GOT3 (cell line): ENCODE results near the gene GPR153.
"Not testable (repeated sequence)": the region's sequence is repeated elsewhere in the genome, so short reads cannot be mapped to it uniquely, and the experiment has no call there.

Experiments
- DNase-seq: peaks from one replicate; lab custom pipeline; 2025; ENCODE audit warnings: mixed read lengths; lab: John Stamatoyannopoulos, UW

Gene GPR153

GRCh38 chr1:6260961-6261614 is at the start of gene GPR153:
Gene GPR153, minus strand, starts transcription at chr1:6261098. Its CDS starts 6,193 bp downstream, at chr1:6254905.
- DNase-seq: no peak

GRCh38 chr1:6310116-6310848 is 49.4 kb upstream of the GPR153 start:
- DNase-seq: no peak

GRCh38 chr1:6309564-6309963 is 48.7 kb upstream of the GPR153 start:
- no peak for DNase-seq

- DNase-seq: no peak
Measured at GRCh38 chr1:6308449-6308848, 47.6 kb upstream of the GPR153 start.

GRCh38 chr1:6307682-6308081 is 46.8 kb upstream of the GPR153 start:
- DNase-seq: not testable (repeated sequence)

- no peak for DNase-seq
Measured at GRCh38 chr1:6307099-6307498, 46.2 kb upstream of the GPR153 start.

- no peak for DNase-seq
Measured at GRCh38 chr1:6303397-6304012, 42.6 kb upstream of the GPR153 start.

GRCh38 chr1:6302568-6302967 is 41.7 kb upstream of the GPR153 start:
- no peak for DNase-seq

- no peak for DNase-seq
Measured at GRCh38 chr1:6301526-6301925, 40.6 kb upstream of the GPR153 start.

GRCh38 chr1:6300342-6301048 is 39.6 kb upstream of the GPR153 start:
- DNase-seq: no peak

- DNase-seq: no peak
Measured at GRCh38 chr1:6299557-6300165, 38.8 kb upstream of the GPR153 start.

GRCh38 chr1:6298940-6299465 is 38.1 kb upstream of the GPR153 start:
- no peak for DNase-seq

GRCh38 chr1:6298530-6298929 is 37.6 kb upstream of the GPR153 start:
- DNase-seq: no peak

GRCh38 chr1:6295910-6296309 is 35.0 kb upstream of the GPR153 start:
- no peak for DNase-seq

GRCh38 chr1:6294890-6295556 is 34.1 kb upstream of the GPR153 start:
- no peak for DNase-seq

- no peak for DNase-seq
Measured at GRCh38 chr1:6294080-6294889, 33.4 kb upstream of the GPR153 start.

- no peak for DNase-seq
Measured at GRCh38 chr1:6292102-6292501, 31.2 kb upstream of the GPR153 start.

- no peak for DNase-seq
Measured at GRCh38 chr1:6288665-6289064, 27.8 kb upstream of the GPR153 start.

- DNase-seq: no peak
Measured at GRCh38 chr1:6288026-6288425, 27.1 kb upstream of the GPR153 start.

GRCh38 chr1:6287431-6287886 is 26.6 kb upstream of the GPR153 start:
- DNase-seq: no peak
